ENCODE results near the gene SLIT3.
A peak's percentile ranks its signal among the peaks of the same experiment; 100 is the strongest.

Gene SLIT3

DNA sequence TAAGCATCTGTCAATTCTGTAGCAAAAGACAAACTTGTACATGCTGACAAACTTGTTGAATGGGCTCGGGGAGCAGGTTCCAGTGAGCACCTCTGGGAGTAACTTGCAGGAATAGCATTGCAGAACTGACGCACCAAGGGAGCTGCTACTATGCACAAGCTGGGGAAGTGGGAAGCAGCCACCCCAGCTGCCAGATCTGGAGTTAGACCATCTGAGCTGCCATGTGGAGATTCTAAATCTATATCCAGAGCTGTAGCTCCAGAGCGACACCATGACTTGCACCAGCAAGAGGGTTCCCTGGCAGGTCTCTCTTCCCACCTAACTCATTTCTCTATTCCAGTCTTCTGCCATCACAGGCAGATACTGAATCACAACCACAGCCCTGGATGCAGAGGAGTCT lies 375.8 kb downstream of the SLIT3 start:
- DNase-seq (ENCODE audit: low read depth) = no peak

GRCh38 chr5:168921147-168921866 lies 379.6 kb downstream of the SLIT3 start:
- DNase-seq (ENCODE audit: low read depth) = no peak

GRCh38 chr5:168920019-168920810 lies 380.7 kb downstream of the SLIT3 start:
- DNase-seq (ENCODE audit: low read depth) = no peak

- DNase-seq (ENCODE audit: low read depth) = no peak
Observed at GRCh38 chr5:168917947-168918600, 382.9 kb downstream of the SLIT3 start.

DNA sequence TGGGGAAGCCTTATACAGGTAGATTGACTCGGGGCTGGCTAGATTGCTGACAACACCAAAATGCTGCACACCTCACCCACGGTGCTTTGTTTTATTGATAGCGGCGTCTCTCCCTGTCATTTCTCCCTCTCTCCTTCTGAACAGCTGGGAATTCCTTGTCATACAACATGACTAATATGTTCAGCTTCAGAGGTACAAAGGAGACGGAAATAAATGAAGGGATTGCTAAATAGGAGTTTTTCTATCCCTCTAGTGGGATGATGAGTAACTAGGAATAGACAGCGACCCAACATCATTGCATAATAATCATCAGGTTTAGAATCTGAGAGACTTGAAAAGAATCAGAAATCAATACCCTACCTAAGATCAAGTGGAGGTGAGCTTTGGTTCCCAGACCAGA lies 384.1 kb downstream of the SLIT3 start:
- no peak for DNase-seq (ENCODE audit: low read depth)

DNA sequence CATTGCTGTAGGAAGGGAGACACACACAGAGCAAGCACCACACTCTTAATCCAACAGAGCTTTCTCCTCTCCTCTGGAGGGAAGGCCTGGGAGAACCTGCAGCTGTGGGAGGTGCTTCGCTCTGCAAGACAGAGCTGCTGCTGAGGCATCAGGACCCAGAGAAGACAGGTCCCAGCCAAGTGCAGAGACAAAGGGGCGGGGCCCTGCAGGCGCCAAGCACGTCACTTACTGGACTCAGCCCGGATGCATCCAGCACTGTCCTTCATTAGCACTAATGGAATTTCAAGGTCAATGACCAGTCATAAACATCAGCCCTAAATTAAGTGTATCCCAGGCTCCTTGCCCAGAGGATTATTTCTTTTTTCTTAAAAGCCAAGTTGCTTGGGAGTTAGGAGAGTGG lies 384.7 kb downstream of the SLIT3 start:
- DNase-seq (ENCODE audit: low read depth) = no peak

- no peak for DNase-seq (ENCODE audit: low read depth)
Observed at GRCh38 chr5:168914491-168914890, 386.4 kb downstream of the SLIT3 start.

GRCh38 chr5:168910874-168911273 lies 390.1 kb downstream of the SLIT3 start:
- no peak for DNase-seq (ENCODE audit: low read depth)

DNA sequence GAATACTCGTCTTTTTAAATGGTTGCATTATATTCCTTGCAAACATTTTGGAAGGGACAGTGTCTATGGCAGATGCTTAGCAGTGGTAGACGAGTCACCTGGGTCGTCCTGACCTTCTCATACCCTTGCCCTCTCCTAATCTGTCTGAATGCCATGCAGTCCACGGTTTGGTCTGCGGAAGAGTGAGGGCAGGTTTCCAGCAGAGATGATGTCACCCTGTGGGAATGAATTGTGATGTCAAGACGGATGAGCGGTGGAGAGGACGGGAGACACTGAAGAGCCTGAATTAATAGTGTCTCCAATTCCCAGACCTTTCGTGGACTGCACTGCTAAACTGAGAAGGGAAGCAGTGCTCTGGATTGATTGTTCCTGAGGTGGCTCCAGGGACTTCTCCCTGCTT lies 392.7 kb downstream of the SLIT3 start:
- DNase-seq (ENCODE audit: low read depth) = peak; percentile 31

- DNase-seq (ENCODE audit: low read depth) = no peak
Observed at GRCh38 chr5:168903061-168903460, 397.9 kb downstream of the SLIT3 start.

DNA sequence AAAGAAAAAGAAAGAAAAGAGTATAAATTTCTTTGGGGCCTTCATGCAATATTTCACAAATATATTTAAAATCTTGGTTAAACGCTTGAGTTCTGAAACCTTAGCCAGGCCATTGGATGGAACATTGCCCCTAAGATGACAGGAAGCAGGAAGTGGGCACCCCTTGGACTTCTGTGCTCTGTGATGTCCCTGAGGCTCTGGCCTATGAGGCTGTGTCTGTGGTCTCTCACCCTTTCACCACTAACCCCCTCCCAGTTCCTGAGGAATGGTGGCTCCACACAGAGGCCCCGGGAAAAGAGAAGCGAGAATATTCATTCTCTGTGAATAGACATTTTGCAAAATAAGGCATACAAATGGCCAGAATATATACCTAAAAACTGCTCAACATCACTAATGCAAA lies 401.3 kb downstream of the SLIT3 start:
- DNase-seq (ENCODE audit: low read depth) = no peak

DNA sequence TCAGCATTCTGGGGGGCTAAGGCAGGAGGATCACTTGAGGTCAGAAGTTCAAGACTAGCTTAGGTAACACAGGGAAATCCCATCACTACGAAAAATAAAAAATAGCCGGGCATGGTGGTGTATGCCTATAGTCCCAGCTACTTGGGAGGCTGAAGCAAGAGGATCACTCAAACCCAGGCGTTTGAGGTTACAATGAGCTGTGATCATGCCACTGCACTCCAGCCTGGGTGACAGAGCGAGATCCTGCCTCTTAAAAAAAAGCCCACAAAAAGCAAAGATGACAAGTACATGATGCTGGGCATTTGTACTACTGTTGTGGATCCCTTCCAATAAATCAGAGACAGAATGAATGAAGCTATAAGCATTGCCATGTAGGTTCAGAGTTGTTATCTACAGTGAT lies 401.7 kb downstream of the SLIT3 start:
- no peak for DNase-seq (ENCODE audit: low read depth)

GRCh38 chr5:168898247-168898911 lies 402.6 kb downstream of the SLIT3 start:
- no peak for DNase-seq (ENCODE audit: low read depth)

- no peak for DNase-seq (ENCODE audit: low read depth)
Observed at GRCh38 chr5:168897387-168898122, 403.4 kb downstream of the SLIT3 start.

- no peak for DNase-seq (ENCODE audit: low read depth)
Observed at GRCh38 chr5:168895295-168896071, 405.5 kb downstream of the SLIT3 start.

- no peak for DNase-seq (ENCODE audit: low read depth)
Observed at GRCh38 chr5:168893283-168893682, 407.7 kb downstream of the SLIT3 start.

- no peak for DNase-seq (ENCODE audit: low read depth)
Observed at GRCh38 chr5:168892618-168893186, 408.2 kb downstream of the SLIT3 start.

DNA sequence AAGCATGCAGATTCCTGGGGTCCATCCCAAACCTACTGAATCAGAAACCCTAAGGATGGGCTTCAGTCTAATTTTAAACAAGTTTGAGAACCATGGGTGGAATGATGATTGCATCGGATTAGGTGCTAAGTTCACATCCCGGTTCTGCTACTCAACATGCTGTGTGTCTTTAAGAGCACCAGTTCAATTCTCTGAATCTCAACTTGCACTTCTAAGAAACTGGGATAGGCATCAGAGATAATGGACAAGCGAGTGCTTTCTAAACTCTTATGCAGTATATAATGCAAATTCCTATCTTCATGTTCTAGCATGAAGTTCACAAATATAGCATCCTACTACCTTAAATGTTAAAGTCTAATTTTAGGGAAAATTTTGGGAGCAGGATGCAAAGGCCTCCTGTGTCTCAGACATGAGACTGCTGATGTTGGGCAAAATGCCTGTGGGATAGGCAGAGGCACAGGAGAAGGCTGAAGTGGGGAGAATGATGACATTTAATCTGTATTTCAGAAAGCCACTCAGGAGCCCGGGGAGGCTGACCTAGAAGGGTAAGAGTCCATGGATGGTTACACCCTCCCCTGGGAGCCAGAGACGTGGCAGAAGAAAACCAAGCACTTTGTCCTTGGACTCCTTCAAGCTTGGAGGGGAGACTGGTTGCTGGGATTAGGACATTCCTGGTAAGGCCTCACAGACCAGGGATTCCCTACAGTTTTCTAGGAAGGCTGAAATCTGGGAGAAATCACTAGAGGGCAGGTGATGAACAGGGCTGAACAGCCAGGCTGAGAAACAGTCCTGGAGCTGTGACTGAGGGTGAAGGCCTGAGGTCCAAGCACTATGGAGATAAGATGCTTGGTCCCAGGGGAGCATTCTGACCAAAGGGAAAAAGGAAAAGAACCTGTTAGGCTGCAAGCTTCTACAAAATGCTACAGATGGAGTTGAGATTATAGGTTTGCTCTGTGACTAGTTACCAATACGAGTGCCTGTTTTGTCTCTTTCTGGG lies 409.8 kb downstream of the SLIT3 start:
- no peak for DNase-seq (ENCODE audit: low read depth)

DNA sequence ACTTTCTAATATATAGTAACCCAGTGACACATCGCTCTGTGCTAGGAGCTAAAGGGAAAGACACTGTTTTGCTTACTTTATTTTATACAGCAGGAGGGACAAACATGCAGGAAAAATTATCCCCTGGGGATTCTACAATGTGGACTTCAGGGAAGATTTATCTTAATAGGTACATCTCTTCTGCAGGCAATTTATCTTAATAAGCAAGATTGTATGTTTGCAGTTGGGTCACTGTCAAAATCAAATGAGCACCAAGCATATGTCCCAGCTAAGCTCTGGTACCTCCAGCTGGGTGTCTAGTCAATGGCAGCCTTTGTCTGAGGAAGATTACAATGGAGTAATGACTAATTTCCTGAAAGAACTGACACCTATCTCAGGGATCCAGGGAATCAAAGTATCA lies 411.9 kb downstream of the SLIT3 start:
- DNase-seq (ENCODE audit: low read depth) = no peak

Measured in iris pigment epithelial cell (primary cell).